HCT116 (cell line): Measurements from ENCODE around the gene LTV1. TPM values are rescaled to one million over a fixed set of nuclear protein-coding genes. Genes with fewer than 3 reads are reported as not detected.

ENCODE experiments used
- ATAC-seq: fragments of 200-7000 bp; cut with Tn5 transposase; 2 replicates; pipeline ENCODE4 v1.9.1; 2020; ENCODE audit warnings: mild to moderate bottlenecking, moderate library complexity
- BruUV-seq: library from RNA; stranded (reverse); fragments of 400-500 nt; replicated peaks from 2 replicates; lab custom pipeline; 2021; lab: Mats Ljungman, UMichigan
- CTCF ChIA-PET: fragments of 300-600 bp; sonication (Branson Sonifier 250); formaldehyde crosslinking; loops from one replicate; lab custom pipeline; 2021; ENCODE audit warnings: antibody characterized with exemption; lab: Charles Lee
- POLR2A ChIA-PET: fragments of 300-600, 350-600 bp; sonication (Branson Sonifier 250); formaldehyde crosslinking; loops from one replicate; lab custom pipeline; 2021; ENCODE audit warnings: antibody characterized with exemption; lab: Charles Lee
- RAD21 ChIA-PET, 2 experiments: fragments of 300-600 bp; sonication (Branson Sonifier 250); formaldehyde crosslinking; loops; one replicate each; lab custom pipeline; 2023; ENCODE audit warnings: low total read pairs in 2 of 2; ENCODE audit not compliant: uncharacterized antibody in 2 of 2, unreplicated experiment in 2 of 2, low non-redundant PET in 1 of 2; lab: Charles Lee
- DNase-seq: peaks from one replicate; pipeline ENCODE4 v3.0.0-alpha.2; 2010; ENCODE audit warnings: low read depth, low spot score
- H2AFZ ChIP-seq: fragments of 200-600 bp; shearing (Covaris generic), sonication (generic); 2 replicates; pipeline ENCODE4 v1.6.1; 2017; ENCODE audit warnings: low read depth, mixed run types, mixed read lengths, antibody characterized with exemption, low read length; ENCODE audit not compliant: poor library complexity, severe bottlenecking
- H3K27ac ChIP-seq: 2 replicates; pipeline ENCODE4 v1.5.1; 2012; ENCODE audit warnings: low read depth, low read length
- H3K27me3 ChIP-seq: fragments of 200-600 bp; sonication (generic); 2 replicates; pipeline ENCODE4 v1.6.1; 2016; ENCODE audit warnings: mixed run types, low read length, mixed read lengths; ENCODE audit not compliant: insufficient read depth
- H3K36me3 ChIP-seq, 2 experiments: fragments of 200-500 bp in 1 of 2; fragments of 200-600 bp in 1 of 2; sonication (Bioruptor generic) in 1 of 2; sonication (generic) in 1 of 2; 2 replicates each; pipeline versions ENCODE4 v1.5.1 to v1.6.1; 2014 to 2016; ENCODE audit warnings: low read length in 2 of 2, inconsistent platforms in 1 of 2, mixed read lengths in 1 of 2, mixed run types in 1 of 2; ENCODE audit not compliant: insufficient read depth in 2 of 2, control insufficient read depth in 1 of 2
- H3K4me1 ChIP-seq, 2 experiments: fragments of 200-600 bp in 1 of 2; sonication (generic) in 1 of 2; 2 replicates each; pipeline versions ENCODE4 v1.5.1 to v1.6.1; 2012 to 2017; ENCODE audit warnings: low read length in 2 of 2, inconsistent platforms in 1 of 2, mild to moderate bottlenecking in 1 of 2, mixed read lengths in 1 of 2, mixed run types in 1 of 2, moderate library complexity in 1 of 2; ENCODE audit not compliant: insufficient read depth in 2 of 2, control insufficient read depth in 1 of 2
- H3K4me2 ChIP-seq: fragments of 200-600 bp; sonication (generic); 2 replicates; pipeline ENCODE4 v1.6.1; 2017; ENCODE audit warnings: mixed run types, low read length, mixed read lengths
- H3K4me3 ChIP-seq, 2 experiments: fragments of 200-600 bp in 1 of 2; sonication (generic) in 1 of 2; replicated peaks in 1 of 2; 2 replicates each; pipeline ENCODE4 v1.5.1; 2011 to 2016; ENCODE audit warnings: low read length in 2 of 2, control low read depth in 1 of 2, low read depth in 1 of 2, mild to moderate bottlenecking in 1 of 2, mixed read lengths in 1 of 2, mixed run types in 1 of 2
- H3K79me2 ChIP-seq: fragments of 200-600 bp; sonication (generic); 2 replicates; pipeline ENCODE4 v1.6.1; 2017; ENCODE audit warnings: mild to moderate bottlenecking, mixed run types, low read length, moderate library complexity, mixed read lengths; ENCODE audit not compliant: insufficient read depth
- H3K9ac ChIP-seq: fragments of 200-600 bp; sonication (generic); 2 replicates; pipeline ENCODE4 v1.6.1; 2016; ENCODE audit warnings: low read length, mixed read lengths
- H3K9me2 ChIP-seq: fragments of 200-600 bp; sonication (generic), shearing (Covaris generic); 2 replicates; pipeline ENCODE4 v1.6.1; 2017; ENCODE audit warnings: mixed run types, mild to moderate bottlenecking, moderate library complexity; ENCODE audit not compliant: insufficient read depth
- H3K9me3 ChIP-seq, 2 experiments: fragments of 200-500 bp in 1 of 2; fragments of 200-600 bp in 1 of 2; sonication (Bioruptor generic) in 1 of 2; sonication (generic) in 1 of 2; 2 replicates each; pipeline ENCODE4 v1.6.1; 2014 to 2017; ENCODE audit warnings: low read length in 2 of 2, mixed read lengths in 2 of 2, inconsistent platforms in 1 of 2, low read depth in 1 of 2, mild to moderate bottlenecking in 1 of 2, mixed run types in 1 of 2, moderate library complexity in 1 of 2; ENCODE audit not compliant: control insufficient read depth in 1 of 2, insufficient read depth in 1 of 2
- H4K20me1 ChIP-seq: fragments of 200-600 bp; sonication (generic), shearing (Covaris generic); 2 replicates; pipeline ENCODE4 v1.6.1; 2017; ENCODE audit warnings: mixed run types, mild to moderate bottlenecking, moderate library complexity; ENCODE audit not compliant: insufficient read depth
- CBX3 ChIP-seq: IDR thresholded peaks from 2 replicates; pipeline ENCODE4 v1.6.1; 2012; ENCODE audit warnings: low read depth
- JUND ChIP-seq: IDR thresholded peaks from 2 replicates; pipeline ENCODE4 v1.6.1; 2012
- POLR2A ChIP-seq: IDR thresholded peaks from 2 replicates; pipeline ENCODE4 v1.7.0; 2011; ENCODE audit warnings: borderline replicate concordance; ENCODE audit not compliant: insufficient read depth, insufficient read length; ENCODE audit errors: extremely low read depth
- RAD21 ChIP-seq: IDR thresholded peaks from 2 replicates; pipeline ENCODE4 v1.6.1; 2012; ENCODE audit warnings: low read depth, mild to moderate bottlenecking
- SP1 ChIP-seq: IDR thresholded peaks from 2 replicates; pipeline ENCODE4 v1.6.1; 2012; ENCODE audit warnings: low read depth
- TCF7L2 ChIP-seq: IDR thresholded peaks from 2 replicates; pipeline ENCODE4 v1.7.0; 2011; ENCODE audit warnings: borderline replicate concordance, inconsistent platforms; ENCODE audit not compliant: insufficient read depth, insufficient read length; ENCODE audit errors: extremely low read depth
- ZFX ChIP-seq: fragments of 450-650 bp; IDR thresholded peaks from 2 replicates; pipeline ENCODE4 v1.6.1; 2017
- intact Hi-C: fragments of 100-400 bp; cut with micrococcal nuclease; formaldehyde crosslinking; loops from 2 replicates; pipeline ENCODE4 v1.10.0; 2022
- total RNA-seq: library from RNA; stranded (reverse); gene quantifications from one replicate; pipeline ENCODE4 v1.2.1, GENCODE V29; 2021; ENCODE audit not compliant: unreplicated experiment

Gene LTV1
- total RNA-seq, 1 experiment from 2014 or later, result 40.3 TPM

GRCh38 chr6:143836150-143836549 is 7.0 kb upstream of the LTV1 start:
- RAD21 ChIA-PET, result no interaction called here
- TF ChIP-seq ZFX (no peak), TCF7L2 (no peak)
- Histone ChIP-seq H3K4me1 (no peaks in the 10 kb centered on the region), H4K20me1 (no peaks in the 10 kb centered on the region), H3K79me2 (no peaks in the 10 kb centered on the region), H3K27me3 (no peaks in the 10 kb centered on the region), H3K27ac (no peak overlapping the region), H3K9me2 (no peaks in the 10 kb centered on the region), H2AFZ (no peak overlapping the region), H3K9me3 (no peaks in the 10 kb centered on the region), H3K9ac (no peak overlapping the region), H3K4me3 (no peak overlapping the region), H3K4me2 (no peak overlapping the region), H3K36me3 (no peaks in the 10 kb centered on the region)
- CTCF ChIA-PET, result no interaction called here
- no TSS peak for BruUV-seq
- POLR2A ChIA-PET, result no interaction called here
- ATAC-seq (no peak), DNase-seq (no peak)
- intact Hi-C loops, result no loop called here

GRCh38 chr6:143838395-143838794 is 4.7 kb upstream of the LTV1 start:
- H2AFZ ChIP-seq, result no peak overlapping the region
- H3K9ac ChIP-seq, result no peak overlapping the region
- H3K4me3 ChIP-seq, result no peak overlapping the region
- TF ChIP-seq RAD21 (no peak), CBX3 (no peak), JUND (no peak), POLR2A (no peak), SP1 (no peak)
- H3K4me1 ChIP-seq, result peaks cover 0 to 6% of the 10 kb centered on the region in 2 experiments; a peak in 2 of 4 replicates
- no peak overlapping the region for H3K27ac ChIP-seq
- H3K9me2 ChIP-seq, result no peaks in the 10 kb centered on the region
- ChIA-PET CTCF (no interaction called here), RAD21 (no interaction called here), POLR2A (no interaction called here)
- no TSS peak for BruUV-seq
- DNase-seq (no peak), ATAC-seq (no peak)
- no peak overlapping the region for H3K4me2 ChIP-seq
- H3K36me3 ChIP-seq, result no peaks in the 10 kb centered on the region
- H3K9me3 ChIP-seq, result no peaks in the 10 kb centered on the region
- no peaks in the 10 kb centered on the region for H3K27me3 ChIP-seq
- no peaks in the 10 kb centered on the region for H4K20me1 ChIP-seq
- intact Hi-C loops, result no loop called here
- H3K79me2 ChIP-seq, result peaks cover 3% of the 10 kb centered on the region
